ENCODE data around the gene NAV2. TPM values are rescaled to one million over a fixed set of nuclear protein-coding genes. Genes with fewer than 3 reads are reported as not detected.

Gene NAV2
- total RNA-seq, 2 donors from 2014 or later, result 26.4 to 35.5 TPM

DNA sequence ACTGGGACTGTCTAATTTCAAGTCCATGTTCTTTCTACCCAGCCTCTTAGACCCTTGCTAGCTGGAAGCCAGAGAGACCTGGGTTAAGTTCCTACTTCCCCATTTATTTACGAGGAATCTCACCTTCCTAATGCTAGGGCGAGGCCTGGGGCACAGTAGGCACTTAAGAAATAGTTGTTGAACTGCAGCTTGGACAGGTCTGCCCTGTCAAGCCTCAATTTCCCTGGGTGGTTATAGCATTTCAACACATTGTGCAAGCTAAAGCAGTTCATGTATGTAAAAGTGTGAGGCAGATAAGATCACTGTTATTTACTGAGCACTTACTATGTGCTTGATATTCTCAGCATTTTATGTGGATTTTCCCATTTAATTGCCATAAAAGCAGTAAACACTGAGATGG is 12.1 kb downstream of the NAV2 start:
- Histone ChIP-seq H3K27ac (peak overlapping the region in 3 of 4 donors; percentile 51 to 57 (median 56)), H3K9me3 (no peaks in the 10 kb centered on the region), H3K36me3 (replicated peaks in 1 of 2; ENCODE audit: insufficient read depth in 1 of 2, low read depth in 2 of 2) (no peaks in the 10 kb centered on the region), H3K4me3 (no peak overlapping the region), H3K27me3 (no peaks in the 10 kb centered on the region), H3K4me1 (peaks cover 5% of the 10 kb centered on the region)
- ATAC-seq (no peak), DNase-seq (no peak)
- intact Hi-C loops (cut with DNase I), result no loop called here
- 86 to 94% methylated on average over 2 of the region's 2 CpGs for WGBS, 2 donors
- no peak for TF ChIP-seq POLR2A (IDR thresholded peaks at IDR 0.05)
- TF ChIP-seq, protein P1, sequence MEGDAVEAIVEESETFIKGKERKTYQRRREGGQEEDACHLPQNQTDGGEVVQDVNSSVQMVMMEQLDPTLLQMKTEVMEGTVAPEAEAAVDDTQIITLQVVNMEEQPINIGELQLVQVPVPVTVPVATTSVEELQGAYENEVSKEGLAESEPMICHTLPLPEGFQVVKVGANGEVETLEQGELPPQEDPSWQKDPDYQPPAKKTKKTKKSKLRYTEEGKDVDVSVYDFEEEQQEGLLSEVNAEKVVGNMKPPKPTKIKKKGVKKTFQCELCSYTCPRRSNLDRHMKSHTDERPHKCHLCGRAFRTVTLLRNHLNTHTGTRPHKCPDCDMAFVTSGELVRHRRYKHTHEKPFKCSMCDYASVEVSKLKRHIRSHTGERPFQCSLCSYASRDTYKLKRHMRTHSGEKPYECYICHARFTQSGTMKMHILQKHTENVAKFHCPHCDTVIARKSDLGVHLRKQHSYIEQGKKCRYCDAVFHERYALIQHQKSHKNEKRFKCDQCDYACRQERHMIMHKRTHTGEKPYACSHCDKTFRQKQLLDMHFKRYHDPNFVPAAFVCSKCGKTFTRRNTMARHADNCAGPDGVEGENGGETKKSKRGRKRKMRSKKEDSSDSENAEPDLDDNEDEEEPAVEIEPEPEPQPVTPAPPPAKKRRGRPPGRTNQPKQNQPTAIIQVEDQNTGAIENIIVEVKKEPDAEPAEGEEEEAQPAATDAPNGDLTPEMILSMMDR (IDR thresholded peaks at IDR 0.05), result no peak

DNA sequence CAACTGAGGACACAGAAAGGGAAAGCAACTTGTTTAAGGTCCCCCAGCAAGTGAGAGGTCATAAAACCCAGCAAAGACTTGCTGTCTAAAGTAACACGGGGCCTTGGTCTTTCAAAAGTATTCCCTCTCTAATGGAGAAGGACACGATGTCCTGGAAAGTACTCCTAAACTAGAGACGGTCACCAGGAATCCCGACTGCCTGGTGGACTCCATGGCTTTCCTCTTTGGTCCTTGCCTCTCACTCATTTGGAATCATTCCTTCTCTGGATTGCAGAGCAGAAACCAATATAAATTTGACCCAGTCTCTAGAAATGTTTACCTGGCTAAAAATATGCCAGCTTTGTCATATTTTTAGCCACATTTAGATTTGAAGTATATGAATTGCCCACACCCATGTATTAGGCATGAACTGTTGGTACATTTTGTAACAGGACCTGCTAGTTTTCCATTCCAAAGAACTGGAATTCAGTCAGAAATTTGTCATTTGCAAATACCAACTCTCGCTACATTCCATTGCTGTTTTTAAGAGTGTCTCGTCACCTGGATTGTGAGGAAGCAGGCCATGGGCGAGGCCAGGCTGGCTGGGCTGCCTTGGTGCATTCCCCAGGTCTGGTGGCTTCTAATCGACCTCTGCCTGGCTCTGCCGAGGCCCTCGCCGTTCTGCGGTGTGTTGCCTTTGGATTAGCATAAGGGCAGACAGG is 12.9 kb downstream of the NAV2 start:
- DNase-seq, result peak; percentile 34 to 68 (median 46)
- WGBS, 2 donors, result 65 to 67% methylated on average over 12 of the region's 12 CpGs
- Histone ChIP-seq H3K9me3 (no peaks in the 10 kb centered on the region), H3K27ac (peak overlapping the region; percentile 44 to 57 (median 54)), H3K36me3 (replicated peaks in 1 of 2; ENCODE audit: insufficient read depth in 1 of 2, low read depth in 2 of 2) (no peaks in the 10 kb centered on the region), H3K27me3 (no peaks in the 10 kb centered on the region), H3K4me1 (peaks cover 5% of the 10 kb centered on the region), H3K4me3 (no peak overlapping the region)
- TF ChIP-seq, protein P1 (IDR thresholded peaks at IDR 0.05), result no peak
- no peak for TF ChIP-seq POLR2A (IDR thresholded peaks at IDR 0.05)
- peak; percentile 84 for ATAC-seq
- intact Hi-C loops (cut with DNase I), result no loop called here

DNA sequence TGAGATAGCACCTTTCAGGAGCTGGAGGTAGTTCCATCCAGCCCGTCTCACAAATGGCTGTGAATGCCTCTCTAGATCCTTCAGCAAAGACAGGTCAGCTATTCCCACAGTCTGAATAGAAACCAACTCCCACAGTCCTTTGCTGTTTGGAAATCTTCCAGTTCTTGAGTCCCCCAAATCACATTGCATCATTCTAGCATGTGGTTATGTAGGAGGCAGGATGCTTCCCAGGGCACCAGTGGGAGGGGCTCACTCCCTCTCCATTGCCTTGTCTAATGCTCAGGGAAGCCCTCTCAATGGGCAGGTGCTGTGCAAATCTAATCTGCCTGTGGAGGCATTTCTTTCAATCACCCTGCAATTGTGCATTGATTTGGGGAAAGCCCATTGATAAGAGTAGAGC is 14.6 kb downstream of the NAV2 start:
- no peaks in the 10 kb centered on the region for H3K9me3 ChIP-seq
- DNase-seq, result no peak
- H3K36me3 ChIP-seq (replicated peaks in 1 of 2; ENCODE audit: insufficient read depth in 1 of 2, low read depth in 2 of 2), result no peaks in the 10 kb centered on the region
- no peak for TF ChIP-seq POLR2A (IDR thresholded peaks at IDR 0.05)
- TF ChIP-seq, protein P1 (IDR thresholded peaks at IDR 0.05), result no peak
- H3K4me3 ChIP-seq, result no peak overlapping the region
- H3K27me3 ChIP-seq, result no peaks in the 10 kb centered on the region
- no peak for ATAC-seq
- no peak overlapping the region for H3K27ac ChIP-seq
- intact Hi-C loops (cut with DNase I), result no loop called here
- 100% methylated on average over 1 of the region's 1 CpG; no CpG with 5 or more reads in 1 of the 2 donors for WGBS, 2 donors
- H3K4me1 ChIP-seq, result peaks cover 5% of the 10 kb centered on the region

DNA sequence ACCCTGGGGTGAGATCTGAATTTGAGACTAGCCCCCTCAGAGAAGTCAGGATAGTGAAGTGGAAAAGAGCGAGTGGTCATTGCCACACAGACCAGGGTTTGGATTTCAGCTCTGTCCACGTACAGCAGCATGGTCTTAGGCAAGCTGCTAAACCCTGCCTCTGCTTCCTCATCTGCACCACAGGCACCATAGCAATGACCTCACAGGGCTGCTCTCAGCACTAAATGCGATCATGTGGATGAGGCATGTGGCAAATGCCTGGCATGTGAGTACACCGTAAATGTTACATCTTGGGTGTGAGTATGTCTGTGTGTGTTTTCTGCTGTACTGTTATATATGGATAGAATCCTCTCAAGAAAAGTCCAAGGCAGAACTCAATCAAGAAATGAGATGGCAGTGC is 15.8 kb downstream of the NAV2 start:
- Histone ChIP-seq H3K27me3 (no peaks in the 10 kb centered on the region), H3K9me3 (no peaks in the 10 kb centered on the region), H3K4me1 (peaks cover 5% of the 10 kb centered on the region), H3K27ac (no peak overlapping the region), H3K4me3 (no peak overlapping the region), H3K36me3 (replicated peaks in 1 of 2; ENCODE audit: insufficient read depth in 1 of 2, low read depth in 2 of 2) (no peaks in the 10 kb centered on the region)
- intact Hi-C loops (cut with DNase I), result no loop called here
- TF ChIP-seq, protein P1 (IDR thresholded peaks at IDR 0.05), result no peak
- TF ChIP-seq POLR2A (IDR thresholded peaks at IDR 0.05), result no peak
- DNase-seq (peak in 1 of 4 donors; percentile 30), ATAC-seq (no peak)
- WGBS, 2 donors, result 88 to 98% methylated on average over 4 of the region's 4 CpGs

DNA sequence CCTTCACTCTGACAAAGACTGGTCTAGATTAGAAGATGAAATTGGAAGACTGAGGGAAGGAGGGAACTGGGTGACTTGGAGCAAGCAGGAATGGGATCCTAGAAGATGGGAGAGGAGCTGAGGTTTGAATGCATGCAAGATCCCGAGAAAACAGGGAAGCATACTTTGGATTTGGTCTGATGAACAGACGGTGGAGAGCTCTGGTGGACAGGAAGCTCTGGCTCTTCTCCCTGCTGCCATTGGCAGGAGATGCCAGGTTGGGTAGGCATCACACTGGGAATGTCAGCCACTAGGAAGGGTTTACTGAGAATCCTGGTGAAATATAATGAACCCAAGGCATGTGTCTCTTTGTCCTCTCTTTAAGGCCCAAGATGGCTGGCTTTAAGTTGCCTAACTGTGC is 16.5 kb downstream of the NAV2 start:
- TF ChIP-seq POLR2A (IDR thresholded peaks at IDR 0.05), result no peak
- TF ChIP-seq, protein P1 (IDR thresholded peaks at IDR 0.05), result no peak
- Histone ChIP-seq H3K36me3 (replicated peaks in 1 of 2; ENCODE audit: insufficient read depth in 1 of 2, low read depth in 2 of 2) (no peaks in the 10 kb centered on the region), H3K27me3 (no peaks in the 10 kb centered on the region), H3K4me1 (peaks cover 5% of the 10 kb centered on the region), H3K9me3 (no peaks in the 10 kb centered on the region), H3K4me3 (no peak overlapping the region), H3K27ac (no peak overlapping the region)
- 91 to 92% methylated on average over 2 of the region's 2 CpGs for WGBS, 2 donors
- intact Hi-C loops (cut with DNase I), result no loop called here
- DNase-seq (no peak), ATAC-seq (no peak)

All from body of pancreas (tissue), 4 donors.